Epidermal melanocyte (primary cell): ENCODE results near the gene PTPN2.
"Not testable (repeated sequence)": the region's sequence is repeated elsewhere in the genome, so short reads cannot be mapped to it uniquely, and the experiment has no call there.

Source experiments
- DNase-seq: peaks from one replicate; pipeline ENCODE4 v3.0.0; 2011; ENCODE audit warnings: low spot score; ENCODE audit not compliant: insufficient read length

PTPN2 gene

DNA sequence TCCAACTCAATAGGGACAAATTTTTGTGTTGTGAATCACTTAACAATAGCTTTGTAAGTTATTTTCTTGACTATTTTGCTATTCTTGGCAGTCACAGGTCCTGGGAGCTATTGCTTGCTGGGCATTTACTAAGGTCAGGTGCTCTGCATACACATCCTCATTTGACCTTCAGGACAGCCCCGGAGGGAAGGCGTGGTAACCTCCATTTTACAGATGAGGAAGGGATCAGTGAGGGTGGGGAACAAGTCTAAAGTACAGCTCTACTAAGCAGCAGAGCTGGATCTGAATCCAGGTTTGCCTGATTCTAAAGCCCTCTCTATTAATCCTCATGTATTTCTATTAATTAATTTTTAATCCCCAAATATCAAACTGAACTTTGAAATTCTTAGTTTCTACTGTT lies 58.8 kb downstream of the PTPN2 start:
- DNase-seq, result no peak

DNA sequence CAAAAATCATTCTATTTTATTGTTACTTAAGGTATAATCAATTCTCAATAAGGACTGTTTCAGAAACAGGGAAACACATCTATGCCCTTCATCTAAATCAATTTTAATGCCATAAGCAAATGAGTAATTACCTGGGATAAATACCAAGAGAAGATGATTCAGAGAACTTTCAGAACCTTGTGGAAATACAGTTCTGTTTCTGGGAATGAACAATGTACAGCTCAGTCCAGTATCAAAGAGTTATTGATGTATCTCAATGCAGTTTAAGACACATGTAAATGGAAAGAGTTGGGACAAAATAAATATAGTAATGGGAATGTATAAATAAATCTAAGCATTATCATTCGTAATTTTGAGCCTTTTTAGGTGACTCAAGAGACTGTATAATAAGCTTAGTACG lies 60.1 kb downstream of the PTPN2 start:
- no peak for DNase-seq

DNA sequence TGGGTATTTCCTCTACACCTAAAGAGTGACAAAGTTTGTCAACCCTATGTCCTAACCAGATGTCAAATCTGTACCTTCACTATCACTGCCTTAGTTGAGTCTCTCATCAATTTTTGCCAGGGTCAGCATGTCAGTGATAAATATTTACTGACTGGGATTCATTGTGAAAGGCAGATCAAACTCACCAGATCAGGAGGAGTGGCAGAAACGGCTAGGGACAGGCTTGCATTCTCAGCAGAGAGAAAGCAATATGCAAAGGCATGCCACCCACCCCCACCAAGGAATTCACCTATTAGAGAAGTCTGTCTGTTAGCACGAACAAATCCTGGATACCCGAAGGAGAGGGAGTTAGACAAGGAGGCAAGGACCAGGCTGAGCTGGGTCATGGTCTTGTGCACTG lies 62.6 kb downstream of the PTPN2 start:
- DNase-seq, result no peak

DNA sequence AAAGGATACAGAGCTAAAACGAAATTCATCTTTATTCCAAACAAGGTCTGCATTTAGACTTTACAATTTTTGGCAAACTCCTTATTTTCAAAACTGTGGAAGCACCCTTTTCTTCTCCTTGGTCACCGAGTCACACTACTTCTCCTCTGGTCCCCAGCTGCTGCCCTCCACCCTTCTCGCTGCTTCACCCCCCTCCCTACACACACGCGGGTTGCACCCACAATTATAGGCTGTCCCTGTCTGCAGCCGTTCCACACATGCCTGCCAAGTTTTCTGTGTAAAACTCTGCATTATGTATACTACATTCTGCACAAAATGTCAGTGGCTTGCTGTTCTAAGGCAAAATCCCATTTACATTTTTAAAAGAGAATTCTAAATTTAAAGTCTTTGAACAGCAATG lies 63.5 kb downstream of the PTPN2 start:
- DNase-seq, result no peak

DNA sequence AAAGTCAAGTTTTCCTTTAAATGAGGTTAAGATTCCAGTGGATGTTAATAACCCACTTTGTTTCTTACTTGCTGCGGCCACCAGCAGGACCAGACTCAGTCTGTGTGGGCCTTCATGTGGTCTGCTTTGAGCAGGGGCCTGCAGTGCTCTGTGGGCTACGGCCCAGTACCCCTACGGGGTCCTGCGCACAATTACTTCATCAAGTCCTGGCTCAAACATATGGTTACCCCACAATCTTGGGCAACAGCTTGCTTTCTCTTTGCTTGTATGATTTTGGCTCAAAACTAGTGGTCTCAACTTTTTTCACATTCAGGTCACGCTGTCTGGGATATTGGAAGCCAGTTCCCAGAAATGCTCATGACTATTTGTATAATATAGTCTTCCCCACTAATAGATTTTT lies 64.2 kb downstream of the PTPN2 start:
- DNase-seq, result no peak

DNA sequence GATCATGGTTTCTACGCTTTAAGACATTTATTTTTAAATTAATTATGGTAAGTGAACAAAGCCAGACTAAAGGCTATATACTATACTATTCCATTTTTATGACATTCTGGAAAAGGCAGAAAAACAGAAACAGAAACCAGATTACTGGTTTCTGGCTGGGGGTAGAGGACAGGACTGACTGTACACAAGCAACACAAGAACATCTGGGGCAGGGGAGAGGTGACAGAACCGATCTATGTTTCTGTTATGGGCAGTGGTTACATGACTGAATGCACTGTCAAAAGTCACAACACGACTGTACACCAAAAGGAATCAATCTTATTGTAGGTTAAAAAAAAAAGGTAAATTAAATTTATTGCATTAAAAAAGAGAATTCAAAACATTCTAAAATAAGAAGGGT lies 64.7 kb downstream of the PTPN2 start:
- no peak for DNase-seq

DNA sequence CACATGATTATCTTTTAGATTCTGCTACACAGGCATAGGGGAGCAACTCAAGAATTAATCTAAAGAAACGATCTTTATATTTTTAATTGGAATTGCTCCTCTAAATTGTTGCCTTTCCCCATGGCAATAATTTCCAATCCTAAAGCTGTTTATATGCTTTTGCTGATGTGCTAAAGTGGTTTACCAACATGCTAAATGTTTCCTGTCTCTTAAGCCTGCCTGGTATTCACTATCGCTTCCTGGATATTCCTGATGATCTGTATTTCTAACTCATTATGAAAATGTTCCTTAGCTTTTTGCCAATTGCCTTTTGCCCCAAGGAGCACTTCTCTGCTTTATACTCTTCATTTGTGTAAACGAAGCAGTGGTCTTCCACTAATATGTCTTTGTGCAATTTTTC lies 65.8 kb downstream of the PTPN2 start:
- no peak for DNase-seq

DNA sequence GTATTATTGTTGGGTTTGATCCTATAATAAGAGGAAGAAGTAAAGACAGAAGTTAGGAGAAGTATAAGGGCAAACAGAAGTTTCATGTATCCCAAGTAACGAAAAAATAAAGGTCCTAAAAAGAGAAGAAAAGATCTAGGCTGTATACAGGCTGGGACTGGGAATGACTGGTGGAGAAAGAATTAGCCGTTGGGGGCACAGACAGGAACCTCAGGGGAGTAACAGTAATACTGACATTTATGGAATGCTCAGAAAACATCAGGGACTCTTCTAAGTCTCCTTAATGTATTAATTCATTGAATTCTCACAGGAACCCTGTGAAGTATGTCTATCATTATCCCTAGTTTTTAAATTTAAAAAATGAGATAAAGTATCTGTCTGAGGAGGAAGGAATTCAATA lies 67.6 kb downstream of the PTPN2 start:
- no peak for DNase-seq

DNA sequence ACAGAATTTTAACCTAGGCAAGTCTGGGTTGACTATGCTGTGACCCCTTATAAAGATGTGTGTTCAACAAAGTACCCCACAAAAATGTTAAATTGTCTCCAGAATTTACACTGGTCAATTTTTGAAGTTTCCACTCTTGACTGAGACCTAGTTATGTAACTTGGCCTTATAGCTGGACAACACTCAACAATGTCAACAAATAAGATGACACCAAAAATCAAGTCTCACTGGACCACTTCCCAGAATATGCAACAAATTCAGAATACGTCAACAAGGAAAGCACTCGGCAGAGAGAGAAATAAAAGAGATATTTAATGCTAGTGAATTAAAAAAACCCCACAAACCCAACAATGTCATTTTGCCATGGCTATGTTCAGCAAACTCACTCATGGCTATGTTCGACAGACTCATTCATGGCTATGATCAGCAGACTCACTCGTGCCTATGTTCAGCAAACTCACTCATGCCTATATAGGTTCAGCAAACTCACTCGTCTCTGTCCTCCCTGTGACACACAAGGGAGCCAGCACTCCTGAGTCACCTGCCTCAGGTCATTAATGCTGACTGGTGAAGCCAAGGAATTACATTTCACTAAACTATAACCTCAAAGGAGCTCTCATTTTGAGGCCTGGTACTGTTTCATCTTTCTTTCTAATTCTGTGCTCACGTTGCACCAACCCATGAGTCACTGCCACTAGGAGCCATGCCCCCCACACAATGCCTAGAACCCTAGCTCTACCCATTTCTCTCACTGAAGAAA lies 72.7 kb downstream of the PTPN2 start:
- DNase-seq, result no peak

DNA sequence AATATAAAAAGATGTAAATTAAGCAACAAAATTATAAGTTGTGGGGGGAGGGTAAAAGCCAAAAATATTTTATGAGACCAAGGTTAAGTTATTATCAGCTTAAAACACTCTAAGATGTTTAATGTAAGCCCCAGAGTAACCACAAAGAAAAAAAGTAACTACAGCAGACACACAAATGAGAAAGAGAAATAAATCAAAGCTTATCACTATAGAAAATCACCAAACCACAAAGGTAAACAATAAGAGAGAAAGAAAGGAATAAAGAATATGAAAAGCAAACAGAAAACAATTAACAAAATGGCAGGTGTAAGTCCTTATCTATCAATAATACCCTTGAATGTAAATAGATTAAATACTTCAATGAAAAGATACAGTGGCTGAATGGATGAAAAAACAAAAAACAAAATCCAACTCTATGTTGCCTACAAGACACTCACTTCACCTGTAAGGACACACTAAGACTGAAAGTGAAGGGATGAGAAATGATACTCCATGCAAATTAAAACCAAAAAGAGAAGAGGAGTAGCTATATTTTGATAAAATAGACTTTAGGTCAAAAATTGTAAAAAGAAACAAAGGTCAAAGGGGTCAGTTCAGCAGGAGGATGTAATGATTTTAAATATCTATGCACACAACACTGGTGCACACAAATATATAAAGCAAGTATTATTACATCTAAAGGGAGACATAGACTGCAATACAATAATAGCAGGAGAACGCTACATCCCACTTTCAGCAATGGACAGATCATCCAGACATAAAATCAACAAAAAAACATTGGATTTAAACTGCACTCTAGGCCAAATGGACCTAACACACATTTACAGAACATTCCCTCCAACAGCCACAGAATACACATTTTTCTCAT lies 80.7 kb downstream of the PTPN2 start:
- DNase-seq, result no peak

DNA sequence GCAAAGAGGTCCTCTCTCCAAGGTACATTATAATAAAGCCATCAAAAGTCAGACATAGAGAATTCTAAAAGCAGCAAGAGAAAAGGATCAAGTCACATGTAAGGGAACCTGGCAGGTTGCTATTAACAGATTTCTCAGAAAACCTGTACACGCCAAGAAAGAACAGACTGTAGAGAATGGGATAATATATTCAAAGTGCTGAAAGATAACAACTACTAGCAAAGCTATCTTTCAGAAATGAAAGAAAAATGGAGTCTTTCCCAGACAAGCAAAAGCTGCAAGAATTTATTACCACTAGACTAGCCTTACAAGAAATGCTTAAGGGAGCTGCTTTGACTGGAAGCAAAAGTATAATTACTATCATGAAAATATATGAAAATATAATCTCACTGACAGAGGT lies 81.5 kb downstream of the PTPN2 start:
- DNase-seq, result no peak

DNA sequence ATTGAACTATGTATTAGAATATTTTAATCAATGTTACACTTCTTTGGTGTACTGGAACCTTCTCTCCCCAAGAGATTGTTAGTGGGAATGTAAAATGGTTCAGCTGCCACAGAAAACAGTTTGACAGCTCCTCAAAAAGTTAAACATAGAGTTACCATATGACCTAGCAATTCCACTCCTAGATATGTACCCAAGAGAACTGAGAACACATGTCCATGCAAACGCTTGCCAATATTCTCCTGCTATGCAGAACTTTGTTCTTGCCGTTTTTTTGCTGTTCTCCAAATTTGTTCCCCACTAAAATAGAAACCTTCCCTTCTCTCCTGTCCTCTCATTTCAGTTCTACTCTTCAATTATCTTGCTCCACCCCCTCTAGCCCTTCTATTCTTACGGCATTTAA lies 87.6 kb downstream of the PTPN2 start:
- no peak for DNase-seq

DNA sequence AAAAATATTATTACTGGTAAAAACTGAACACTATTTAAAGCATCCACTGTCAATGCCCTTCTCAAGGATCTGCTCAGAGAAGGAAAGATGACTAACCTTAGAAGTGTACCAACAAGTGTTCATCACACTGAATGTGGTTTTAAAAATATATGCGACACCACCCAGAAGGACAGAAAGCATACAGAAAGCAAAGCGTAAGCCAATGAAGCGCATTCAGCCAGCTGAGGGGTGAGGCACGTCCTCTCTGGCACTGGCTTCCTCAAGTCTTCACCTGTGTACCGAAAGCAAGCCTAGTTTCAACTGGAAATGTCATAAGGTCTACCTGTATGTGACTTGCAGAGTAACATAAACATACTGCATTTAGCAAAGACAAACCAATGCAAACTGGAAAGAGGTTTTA lies 92.4 kb downstream of the PTPN2 start:
- DNase-seq, result no peak

DNA sequence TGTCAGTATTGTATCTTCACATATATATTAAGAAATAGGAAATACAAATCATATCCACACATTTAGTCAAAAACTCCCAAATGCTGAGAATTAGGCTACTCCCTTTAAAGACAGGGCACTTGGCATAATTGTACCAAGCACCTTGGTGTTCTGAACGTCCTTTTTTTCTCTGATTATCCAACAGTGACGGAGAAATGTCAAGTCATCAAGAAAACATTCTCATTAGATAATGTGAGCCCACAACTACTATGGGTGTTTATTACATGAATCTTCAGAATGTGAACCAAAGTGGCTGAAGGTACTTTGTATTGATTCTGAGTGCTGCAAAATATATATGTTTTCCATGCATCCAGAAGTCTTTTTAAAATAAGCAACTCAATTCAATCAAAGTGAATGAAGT lies 97.4 kb downstream of the PTPN2 start:
- no peak for DNase-seq

DNA sequence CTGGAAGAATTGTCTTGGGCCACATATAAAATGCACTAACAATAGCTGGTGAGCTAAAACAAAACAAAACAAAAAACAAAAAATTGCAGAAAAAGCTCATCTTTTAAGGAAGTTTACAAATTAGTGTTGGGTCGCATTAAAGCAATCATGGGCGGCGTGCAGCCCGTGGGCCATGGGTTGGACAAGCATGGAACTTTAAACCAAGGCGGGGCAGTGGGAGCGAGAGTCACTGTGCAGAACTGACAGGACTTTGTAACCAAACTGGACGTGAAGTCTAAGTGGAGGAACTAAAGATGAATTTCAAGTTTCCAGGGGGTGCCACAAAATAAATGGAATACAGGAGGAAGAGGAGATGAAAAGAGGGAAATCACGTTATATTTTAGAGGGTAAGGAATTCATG lies 100.5 kb downstream of the PTPN2 start:
- no peak for DNase-seq

DNA sequence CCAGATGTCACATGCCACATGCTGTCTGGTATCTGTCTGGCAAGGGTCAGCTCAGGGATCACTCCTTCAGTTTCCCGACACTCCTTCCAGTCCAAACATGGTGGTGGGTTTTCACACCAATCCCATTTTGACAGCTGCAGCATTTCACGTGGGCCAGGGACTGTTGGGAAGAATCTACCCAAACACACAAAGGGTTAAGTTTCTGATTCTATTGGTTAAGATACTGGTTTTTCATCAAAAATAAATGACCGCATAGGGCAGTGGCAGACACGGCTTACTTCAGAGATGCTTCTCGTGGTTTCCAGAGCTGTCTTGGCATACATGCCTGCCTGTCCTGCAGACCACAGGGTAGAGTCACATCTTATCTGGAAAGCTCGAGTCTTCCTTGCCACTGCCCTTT lies 101.5 kb downstream of the PTPN2 start:
- DNase-seq, result no peak

DNA sequence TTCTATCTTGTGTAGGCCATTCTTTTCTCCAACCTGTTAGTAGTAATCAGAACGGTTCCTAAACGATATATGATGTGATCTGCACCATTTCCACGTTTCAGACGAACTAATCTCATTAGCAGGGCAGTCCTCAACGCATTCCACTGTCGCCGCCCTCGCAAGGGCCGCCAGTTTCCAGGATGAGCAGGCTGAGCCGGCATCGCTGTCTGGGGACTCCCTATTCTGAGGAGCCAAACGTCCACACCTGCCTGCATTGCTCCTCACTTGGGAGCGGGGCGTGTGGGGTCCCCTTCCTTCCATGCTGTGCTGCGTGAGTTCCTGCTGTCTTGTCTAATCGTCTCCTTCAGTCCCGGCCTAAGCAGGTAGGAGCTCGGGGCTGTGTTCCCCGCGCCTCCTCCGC lies 104.6 kb downstream of the PTPN2 start:
- no peak for DNase-seq

DNA sequence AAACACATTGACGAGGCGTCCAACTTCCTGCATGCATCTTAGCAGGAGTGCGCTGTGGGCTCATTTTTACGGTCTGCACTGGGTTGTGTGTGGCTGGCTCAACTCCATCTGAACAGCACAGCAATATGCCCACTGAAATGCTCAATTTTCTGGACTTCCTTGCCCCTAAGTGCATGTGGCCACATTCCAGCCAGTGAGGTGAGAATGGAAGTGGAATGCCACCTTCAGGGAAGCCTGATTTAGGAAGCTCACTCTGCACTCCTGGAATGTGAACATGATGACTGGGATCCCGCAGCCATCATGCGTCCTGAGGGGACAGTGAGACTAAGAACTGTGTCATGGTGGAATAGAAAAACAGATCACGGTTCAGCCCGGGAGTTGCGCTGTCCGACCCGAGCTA lies 105.0 kb downstream of the PTPN2 start:
- no peak for DNase-seq

DNA sequence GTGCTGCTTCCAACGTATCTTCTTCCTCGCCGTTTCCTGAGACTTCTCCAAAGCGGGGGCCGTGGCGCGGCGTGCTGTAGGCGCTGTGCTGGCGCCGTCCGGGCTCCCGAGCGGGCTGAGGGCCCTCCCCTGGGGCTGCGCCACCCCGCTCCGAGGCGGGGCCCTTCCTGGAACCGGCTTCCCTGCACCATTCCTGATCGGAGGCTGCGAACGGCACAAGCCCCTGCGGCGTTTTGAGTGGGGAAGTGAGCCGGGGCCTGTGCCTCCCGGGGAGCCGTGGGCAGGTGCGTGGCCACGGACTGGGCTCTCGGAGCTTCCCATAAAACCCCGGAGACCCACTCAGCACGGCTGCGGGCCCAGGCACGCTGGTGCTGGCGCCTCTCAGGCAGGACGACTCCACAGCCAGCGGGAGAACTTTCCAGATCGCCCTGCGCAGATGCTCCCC lies 106.5 kb downstream of the PTPN2 start:
- no peak for DNase-seq

DNA sequence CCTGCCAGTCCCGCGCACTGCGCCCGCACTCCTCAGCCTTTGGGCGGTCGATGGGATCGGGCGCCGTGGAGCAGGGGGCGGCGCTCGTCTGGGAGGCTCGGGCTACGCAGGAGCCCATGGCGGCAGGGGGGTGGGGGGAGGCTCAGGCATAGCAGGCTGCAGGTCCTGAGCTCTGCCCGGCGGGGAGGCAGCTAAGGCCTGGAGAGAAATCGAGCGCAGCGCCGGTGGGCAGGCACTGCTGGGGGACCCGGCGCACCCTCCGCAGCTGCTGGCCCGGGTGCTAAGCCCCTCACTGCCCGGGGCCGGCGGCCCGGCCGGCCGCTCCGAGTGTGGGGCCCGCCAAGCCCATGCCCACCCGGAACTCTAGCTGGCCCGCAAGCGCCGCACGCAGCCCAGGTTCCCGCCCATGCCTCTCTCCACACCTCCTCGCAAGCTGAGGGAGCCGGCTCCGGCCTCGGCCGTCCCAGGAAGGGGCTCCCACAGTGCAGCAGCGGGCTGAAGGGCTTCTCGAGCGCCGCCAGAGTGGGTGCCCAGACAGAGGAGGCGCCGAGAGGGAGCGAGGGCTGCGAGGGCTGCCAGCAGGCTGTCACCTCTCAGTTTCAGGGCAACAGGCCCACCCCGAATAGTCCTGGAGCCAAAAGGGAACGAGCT lies 107.1 kb downstream of the PTPN2 start:
- no peak for DNase-seq

DNA sequence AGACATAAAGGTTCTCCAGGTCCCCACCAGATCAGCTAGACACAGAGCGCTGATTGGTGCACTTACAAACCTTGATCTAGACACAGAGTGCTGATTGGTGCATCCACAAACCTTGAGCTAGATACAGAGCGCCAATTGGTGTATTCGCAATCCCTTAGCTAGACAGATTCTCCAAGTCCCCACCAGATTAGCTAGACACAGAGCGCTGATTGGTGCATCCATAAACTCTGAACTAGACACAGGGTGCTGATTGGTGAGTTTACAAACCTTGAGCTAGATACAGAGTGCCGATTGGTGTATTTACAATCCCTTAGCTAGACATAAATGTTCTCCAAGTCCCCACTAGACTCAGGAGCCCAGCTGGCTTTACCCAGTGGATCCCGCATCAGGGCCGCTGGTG lies 107.6 kb downstream of the PTPN2 start:
- DNase-seq, result not testable (repeated sequence)

DNA sequence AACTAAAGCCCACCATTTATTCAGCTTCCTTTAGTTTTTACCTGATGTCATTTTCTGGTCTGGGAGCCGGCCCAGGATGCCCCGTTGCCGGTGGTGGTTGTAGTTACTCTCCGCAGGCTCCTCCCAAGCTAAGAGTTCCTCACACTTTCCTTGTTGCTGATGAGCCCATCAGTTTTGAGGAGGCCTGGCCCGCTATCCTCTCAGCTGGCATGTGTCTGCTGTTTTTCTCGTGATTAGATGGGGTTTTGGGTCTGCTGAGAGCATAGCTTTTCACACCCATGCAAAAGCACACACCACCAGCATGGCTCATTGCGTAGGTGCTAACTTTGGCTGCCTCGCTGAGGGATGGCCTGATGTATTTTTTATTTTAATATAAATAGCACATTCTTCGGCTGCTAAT lies 109.1 kb downstream of the PTPN2 start:
- DNase-seq, result no peak
